PC-9 (cell line): Measurements from ENCODE around the gene MYOF. TPM values are rescaled to one million over a fixed set of nuclear protein-coding genes. Genes with fewer than 3 reads are reported as not detected.

Source experiments
- BruUV-seq: library from RNA; stranded (reverse); fragments of 400-500 nt; replicated peaks from 2 replicates; lab custom pipeline; 2021; lab: Mats Ljungman, UMichigan
- CTCF ChIA-PET: fragments of 300-600 bp; sonication (Branson Sonifier 250); formaldehyde crosslinking; loops from one replicate; lab custom pipeline; 2022; ENCODE audit warnings: antibody characterized with exemption; lab: Charles Lee
- POLR2A ChIA-PET: fragments of 300-600 bp; sonication (Branson Sonifier 250); formaldehyde crosslinking; loops from one replicate; lab custom pipeline; 2022; ENCODE audit warnings: antibody characterized with exemption; ENCODE audit not compliant: unreplicated experiment; lab: Charles Lee
- DNase-seq, 2 experiments: peaks; one replicate each; pipeline versions ENCODE4 v3.0.0 to v3.0.0-alpha.2; 2015 to 2022; ENCODE audit warnings: mixed read lengths in 1 of 2
- H2AFZ ChIP-seq: fragments of 200-600 bp; sonication (generic); 2 replicates; pipeline ENCODE4 v1.8.1; 2017; ENCODE audit warnings: antibody characterized with exemption
- H3F3A ChIP-seq: fragments of 200-600 bp; sonication (generic); 2 replicates; pipeline ENCODE4 v1.8.1; 2017; ENCODE audit warnings: antibody characterized with exemption, mild to moderate bottlenecking, low read depth; ENCODE audit not compliant: insufficient read depth
- H3K27ac ChIP-seq: fragments of 200-600 bp; sonication (generic); 2 replicates; pipeline ENCODE4 v1.6.1; 2016; ENCODE audit warnings: mixed run types
- H3K27me3 ChIP-seq: fragments of 200-600 bp; sonication (generic); 2 replicates; pipeline ENCODE4 v1.6.1; 2016; ENCODE audit warnings: low read depth, mixed run types; ENCODE audit not compliant: insufficient read depth
- H3K36me3 ChIP-seq: fragments of 200-600 bp; sonication (generic); 2 replicates; pipeline ENCODE4 v1.6.1; 2016; ENCODE audit warnings: low read depth, mixed run types
- H3K4me1 ChIP-seq: fragments of 200-600 bp; sonication (generic); replicated peaks from 2 replicates; pipeline ENCODE4 v1.6.1; 2016; ENCODE audit warnings: mixed run types; ENCODE audit not compliant: insufficient read depth
- H3K4me2 ChIP-seq: fragments of 200-600 bp; sonication (generic); 2 replicates; pipeline ENCODE4 v1.6.1; 2017; ENCODE audit warnings: mixed run types
- H3K4me3 ChIP-seq: fragments of 200-600 bp; sonication (generic); 2 replicates; pipeline ENCODE4 v1.6.1; 2016; ENCODE audit warnings: mixed run types
- H3K79me2 ChIP-seq: fragments of 200-600 bp; sonication (generic); 2 replicates; pipeline ENCODE4 v1.6.1; 2017; ENCODE audit warnings: low read depth, mixed run types
- H3K9me2 ChIP-seq: fragments of 200-600 bp; sonication (generic); 2 replicates; pipeline ENCODE4 v1.8.1; 2017; ENCODE audit warnings: mild to moderate bottlenecking; ENCODE audit not compliant: insufficient read depth
- H3K9me3 ChIP-seq: fragments of 200-600 bp; sonication (generic); 2 replicates; pipeline ENCODE4 v1.8.1; 2016; ENCODE audit warnings: low read depth; ENCODE audit not compliant: insufficient read depth
- H4K20me1 ChIP-seq: fragments of 200-600 bp; sonication (generic); 2 replicates; pipeline ENCODE4 v1.8.1; 2017; ENCODE audit not compliant: insufficient read depth
- CTCF ChIP-seq: fragments of 200-600 bp; sonication (generic); conservative IDR thresholded peaks from 2 replicates; pipeline ENCODE4 v1.6.1; 2017; ENCODE audit warnings: mixed run types, antibody characterized with exemption, mild to moderate bottlenecking, moderate library complexity
- EZH2 ChIP-seq: fragments of 200-600 bp; sonication (generic); IDR thresholded peaks from 2 replicates; pipeline ENCODE4 v1.8.0; 2017; ENCODE audit warnings: antibody characterized with exemption, low read depth
- intact Hi-C: fragments of 100-400 bp; cut with micrococcal nuclease; formaldehyde crosslinking; loops from one replicate; pipeline ENCODE4 v1.10.0; 2022; ENCODE audit not compliant: unreplicated experiment
- total RNA-seq: library from RNA; stranded (reverse); gene quantifications from 2 replicates; pipeline ENCODE4 v1.2.3, GENCODE V29; 2021

Gene MYOF
- total RNA-seq, 1 experiment from 2014 or later, result 274 TPM

- no peaks in the 10 kb centered on the region for H3K27me3 ChIP-seq
- no peak for DNase-seq
- H3K4me1 ChIP-seq, result peaks cover 16% of the 10 kb centered on the region
- H2AFZ ChIP-seq, result no peak overlapping the region
- H3K36me3 ChIP-seq, result no peaks in the 10 kb centered on the region; the same call in 1 of the 2 replicates
- no peak overlapping the region for H3K4me2 ChIP-seq
- POLR2A ChIA-PET, result interaction anchor here (0.6 kb wide), 1 partner anchor 66 kb away, joined by 3 read pairs; the partner anchor contains the start of gene MYOF
- no peaks in the 10 kb centered on the region for H4K20me1 ChIP-seq
- intact Hi-C loops, result no loop called here
- no peaks in the 10 kb centered on the region; the same call in 1 of the 2 replicates for H3F3A ChIP-seq
- H3K79me2 ChIP-seq, result 0 out of 2 replicates have a peak, but pooled peaks cover 2% of the 10 kb centered on the region
- TF ChIP-seq CTCF (no peak), EZH2 (no peak)
- no TSS peak for BruUV-seq
- no peaks in the 10 kb centered on the region for H3K9me3 ChIP-seq
- CTCF ChIA-PET, result no interaction called here
- H3K9me2 ChIP-seq, result no peaks in the 10 kb centered on the region
- no peak overlapping the region for H3K4me3 ChIP-seq
- H3K27ac ChIP-seq, result no peak overlapping the region
Observed at GRCh38 chr10:93416824-93417223, 65.3 kb downstream of the MYOF start.

GRCh38 chr10:93415693-93416092, 66.4 kb downstream of the MYOF start:
- Histone ChIP-seq H3K27ac (no peak overlapping the region), H3K9me2 (no peaks in the 10 kb centered on the region), H3F3A (no peaks in the 10 kb centered on the region; the same call in 1 of the 2 replicates), H3K79me2 (0 out of 2 replicates have a peak, but pooled peaks cover 2% of the 10 kb centered on the region), H3K4me3 (no peak overlapping the region), H3K36me3 (no peaks in the 10 kb centered on the region; the same call in 1 of the 2 replicates), H3K27me3 (no peaks in the 10 kb centered on the region), H4K20me1 (no peaks in the 10 kb centered on the region), H3K9me3 (no peaks in the 10 kb centered on the region), H2AFZ (no peak overlapping the region), H3K4me1 (peaks cover 16% of the 10 kb centered on the region), H3K4me2 (no peak overlapping the region)
- POLR2A ChIA-PET, result no interaction called here
- 0 out of 2 replicates have a peak, but pooled peaks have one; percentile 29 for TF ChIP-seq CTCF
- no peak for TF ChIP-seq EZH2
- intact Hi-C loops, result no loop called here
- no TSS peak for BruUV-seq
- CTCF ChIA-PET, result no interaction called here
- DNase-seq, result no peak

- ChIA-PET POLR2A (no interaction called here), CTCF (interaction anchor here (0.6 kb wide), 1 partner anchor 348 kb away, joined by 4 read pairs; no protein-coding TSS in a partner anchor)
- Histone ChIP-seq H3K36me3 (no peaks in the 10 kb centered on the region), H4K20me1 (no peaks in the 10 kb centered on the region), H3K4me3 (no peak overlapping the region), H3K27me3 (no peaks in the 10 kb centered on the region), H3K4me1 (peaks cover 8% of the 10 kb centered on the region), H3F3A (no peaks in the 10 kb centered on the region; the same call in 1 of the 2 replicates), H3K9me2 (no peaks in the 10 kb centered on the region), H3K4me2 (no peak overlapping the region), H3K9me3 (no peaks in the 10 kb centered on the region), H3K79me2 (no peaks in the 10 kb centered on the region), H3K27ac (no peak overlapping the region), H2AFZ (no peak overlapping the region)
- intact Hi-C loops, result no loop called here
- TF ChIP-seq EZH2, result no peak
- no peak for TF ChIP-seq CTCF
- no peak for DNase-seq
- BruUV-seq, result no TSS peak
Observed at GRCh38 chr10:93413252-93413689, 68.9 kb downstream of the MYOF start.
